Upper lobe of left lung (tissue), 6 donors: ENCODE data around the gene APBA1. TPM values are rescaled to one million over a fixed set of nuclear protein-coding genes. Genes with fewer than 3 reads are reported as not detected.

Experiments used
- ATAC-seq, 2 donors: fragments of 200-7000 bp; cut with Tn5 transposase; one replicate each; pipeline ENCODE4 v1.9.1; 2022; ENCODE audit warnings: mild to moderate bottlenecking in 2 of 2, moderate library complexity in 2 of 2; ENCODE audit not compliant: low FRiP score in 2 of 2
- DNase-seq, 2 donors: peaks; one replicate each; pipeline ENCODE4 v3.0.0-alpha.2; 2019 to 2020
- H3K27ac ChIP-seq, 4 donors: fragments of 200-600 bp; sonication (generic); one replicate each; pipeline ENCODE4 v1.5.1; 2016 to 2019
- H3K27me3 ChIP-seq, 4 donors: fragments of 200-600 bp; sonication (generic); one replicate each; pipeline ENCODE4 v1.5.1; 2017 to 2019
- H3K36me3 ChIP-seq, 4 donors: fragments of 200-600 bp; sonication (generic); one replicate each; pipeline ENCODE4 v1.5.1; 2016 to 2019
- H3K4me1 ChIP-seq, 4 donors: fragments of 200-600 bp; sonication (generic); one replicate each; pipeline ENCODE4 v1.5.1; 2018 to 2019
- H3K4me3 ChIP-seq, 4 donors: fragments of 200-600 bp; sonication (generic); one replicate each; pipeline ENCODE4 v1.5.1; 2017 to 2019; ENCODE audit warnings: mild to moderate bottlenecking in 2 of 4, moderate library complexity in 1 of 4
- H3K9me3 ChIP-seq, 4 donors: fragments of 200-600 bp; sonication (generic); one replicate each; pipeline ENCODE4 v1.5.1; 2018 to 2019
- CTCF ChIP-seq, 6 experiments: fragments of 450-650 bp in 4 of 6; fragments of 200-600 bp in 2 of 6; sonication (generic) in 2 of 6; IDR thresholded peaks; one replicate each; pipeline ENCODE4 v1.5.1; 2016 to 2019; ENCODE audit warnings: antibody characterized with exemption in 6 of 6
- EP300 ChIP-seq, 4 donors: sonication (generic); formaldehyde crosslinking; IDR thresholded peaks; one replicate each; pipeline ENCODE4 v1.5.1; 2017; ENCODE audit warnings: antibody characterized with exemption in 4 of 4, control low read depth in 2 of 4
- POLR2A ChIP-seq, 4 donors: fragments of 450-650 bp; IDR thresholded peaks; one replicate each; pipeline ENCODE4 v1.5.1; 2016 to 2017; ENCODE audit warnings: antibody characterized with exemption in 4 of 4, mild to moderate bottlenecking in 2 of 4
- POLR2AphosphoS5 ChIP-seq, 2 donors: sonication (generic); formaldehyde crosslinking; IDR thresholded peaks; one replicate each; pipeline ENCODE4 v1.5.1; 2017; ENCODE audit warnings: antibody characterized with exemption in 2 of 2
- WGBS, 2 donors: methylation state at CpG; one replicate each; pipeline ENCODE4 v1.1.5; 2017 to 2018; 5-methylcytosine and 5-hydroxymethylcytosine counted together
- total RNA-seq, 6 donors: library from RNA; depleted of rRNA in 4 of 6; stranded (reverse); fragments of >200 nt in 4 of 6; gene quantifications; one replicate each; pipeline versions ENCODE4 v1.1.0 to v1.2.1, GENCODE V29; 2016 to 2021
- donor health status: DM: no; HTN: no; CAD: no; lungs with moderate emphysema.
- donor health status: DM: no; HTN: yes; CAD: no; lungs with severe emphysema.

The APBA1 gene
- total RNA-seq, 6 donors from 2014 or later = 2.1 to 5.4 (median 4.0) TPM

GRCh38 chr9:69474821-69475220 is 197.3 kb downstream of the APBA1 start:
- Histone ChIP-seq H3K4me3 (no peak overlapping the region), H3K4me1 (no peaks in the 10 kb centered on the region), H3K36me3 (no peaks in the 10 kb centered on the region), H3K27me3 (no peaks in the 10 kb centered on the region), H3K27ac (no peak overlapping the region), H3K9me3 (no peaks in the 10 kb centered on the region)
- TF ChIP-seq CTCF (IDR thresholded peaks at IDR 0.05) (no peak), POLR2AphosphoS5 (IDR thresholded peaks at IDR 0.05) (no peak), POLR2A (IDR thresholded peaks at IDR 0.05) (no peak), EP300 (IDR thresholded peaks at IDR 0.05) (no peak)
- DNase-seq (no peak), ATAC-seq (no peak)
- 66 to 67% methylated on average over 4 of the region's 4 CpGs for WGBS, 2 donors

GRCh38 chr9:69472101-69472620 is 200.0 kb downstream of the APBA1 start:
- Histone ChIP-seq H3K27me3 (no peaks in the 10 kb centered on the region), H3K4me3 (no peak overlapping the region), H3K27ac (no peak overlapping the region), H3K4me1 (no peaks in the 10 kb centered on the region), H3K9me3 (no peaks in the 10 kb centered on the region), H3K36me3 (no peaks in the 10 kb centered on the region)
- TF ChIP-seq POLR2AphosphoS5 (IDR thresholded peaks at IDR 0.05) (no peak), EP300 (IDR thresholded peaks at IDR 0.05) (no peak), POLR2A (IDR thresholded peaks at IDR 0.05) (no peak), CTCF (IDR thresholded peaks at IDR 0.05) (no peak)
- 74 to 76% methylated on average over 2 of the region's 2 CpGs for WGBS, 2 donors
- DNase-seq (no peak), ATAC-seq (no peak)

DNA sequence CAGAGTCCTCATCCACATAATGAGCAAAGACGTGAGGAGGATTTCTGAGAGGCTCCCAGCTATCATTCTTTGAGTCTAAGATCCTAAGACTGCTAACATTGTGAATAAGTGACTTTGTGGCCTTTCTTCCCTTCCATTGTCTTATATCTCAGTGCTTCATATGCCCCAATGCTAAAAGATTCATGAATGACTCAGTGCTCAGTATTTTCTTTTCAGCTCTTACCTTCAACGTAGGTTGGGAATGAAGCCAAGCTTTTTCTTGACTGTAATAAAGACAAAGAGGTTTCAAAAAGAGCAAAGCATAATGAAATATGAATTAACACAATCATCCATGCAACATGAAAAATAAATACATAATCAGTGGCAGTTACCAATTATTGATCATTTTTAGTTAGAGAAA is 200.7 kb downstream of the APBA1 start:
- Histone ChIP-seq H3K4me3 (no peak overlapping the region), H3K4me1 (no peaks in the 10 kb centered on the region), H3K36me3 (no peaks in the 10 kb centered on the region), H3K27ac (no peak overlapping the region), H3K9me3 (no peaks in the 10 kb centered on the region), H3K27me3 (no peaks in the 10 kb centered on the region)
- 68 to 70% methylated on average over 2 of the region's 2 CpGs for WGBS, 2 donors
- DNase-seq (no peak), ATAC-seq (no peak)
- TF ChIP-seq POLR2AphosphoS5 (IDR thresholded peaks at IDR 0.05) = no peak
- no peak for TF ChIP-seq CTCF (IDR thresholded peaks at IDR 0.05)
- no peak for TF ChIP-seq EP300 (IDR thresholded peaks at IDR 0.05)
- TF ChIP-seq POLR2A (IDR thresholded peaks at IDR 0.05) = no peak

DNA sequence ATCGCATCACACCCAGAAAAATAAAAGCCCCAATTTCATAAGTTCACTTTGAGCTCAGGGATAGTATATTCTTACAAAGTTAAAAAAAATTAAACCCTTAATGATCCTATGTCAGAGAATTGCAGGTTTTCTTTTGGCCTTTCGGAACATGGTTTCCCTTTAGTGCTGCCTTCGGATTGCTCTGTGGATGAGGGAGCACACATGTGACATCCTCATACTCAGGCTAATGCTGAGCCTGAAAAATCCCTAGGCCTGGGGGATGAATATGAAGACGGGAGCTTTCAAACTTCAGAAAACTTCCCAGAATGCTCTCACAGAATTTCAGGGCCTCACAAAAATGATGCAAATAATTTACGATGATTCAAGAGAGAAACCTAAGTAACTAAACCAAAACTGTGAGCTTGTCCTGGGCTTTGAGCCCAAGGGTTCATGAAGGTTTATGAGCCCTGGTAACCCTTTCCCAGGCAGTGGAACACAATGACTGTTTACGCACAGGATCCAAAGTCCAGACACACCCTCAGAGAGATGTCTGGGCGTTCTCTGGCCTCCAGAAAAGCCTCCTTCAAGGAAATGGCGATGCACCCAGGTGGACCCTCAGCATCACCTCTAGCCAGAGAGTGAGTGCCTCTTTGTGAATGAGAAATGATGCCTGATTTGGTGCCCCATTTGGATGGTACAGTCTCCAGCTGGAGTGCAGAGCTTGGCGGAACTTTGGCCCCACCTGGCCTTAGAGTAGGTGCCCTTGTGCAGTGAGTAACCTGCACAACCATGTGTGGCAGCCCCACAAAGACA is 201.8 kb downstream of the APBA1 start:
- DNase-seq = no peak
- WGBS, 2 donors = 89 to 98% methylated on average over 6 to 8 of the region's 9 CpGs
- H3K9me3 ChIP-seq = no peaks in the 10 kb centered on the region
- H3K27ac ChIP-seq = no peak overlapping the region
- no peaks in the 10 kb centered on the region for H3K4me1 ChIP-seq
- no peak for ATAC-seq
- H3K4me3 ChIP-seq = no peak overlapping the region
- no peaks in the 10 kb centered on the region for H3K36me3 ChIP-seq
- H3K27me3 ChIP-seq = no peaks in the 10 kb centered on the region
- no peak for TF ChIP-seq POLR2A (IDR thresholded peaks at IDR 0.05)
- no peak for TF ChIP-seq POLR2AphosphoS5 (IDR thresholded peaks at IDR 0.05)
- TF ChIP-seq CTCF (IDR thresholded peaks at IDR 0.05) = no peak
- no peak for TF ChIP-seq EP300 (IDR thresholded peaks at IDR 0.05)

- Histone ChIP-seq H3K27ac (no peak overlapping the region), H3K9me3 (no peaks in the 10 kb centered on the region), H3K27me3 (no peaks in the 10 kb centered on the region), H3K36me3 (no peaks in the 10 kb centered on the region), H3K4me1 (no peaks in the 10 kb centered on the region), H3K4me3 (no peak overlapping the region)
- no peak for DNase-seq
- TF ChIP-seq CTCF (IDR thresholded peaks at IDR 0.05) (no peak), POLR2A (IDR thresholded peaks at IDR 0.05) (no peak), EP300 (IDR thresholded peaks at IDR 0.05) (no peak), POLR2AphosphoS5 (IDR thresholded peaks at IDR 0.05) (no peak)
- ATAC-seq = no peak
These were observed 203.0 kb downstream of the APBA1 start for GRCh38 chr9:69469136-69469535.
